HUDEP-2 (cell line): ENCODE measurements around the gene CXXC5.

ENCODE experiments used
- DNase-seq, 76 experiments: peaks; one replicate each; lab custom pipeline; 2025; ENCODE audit not compliant: unreplicated experiment in 76 of 76; lab: John Stamatoyannopoulos, UW

CXXC5 gene

GRCh38 chr5:139677736-139678613, 29.8 kb downstream of the CXXC5 start:
- DNase-seq, result no peak

GRCh38 chr5:139678751-139679750, 30.9 kb downstream of the CXXC5 start:
- peak in 34 of 76 experiments; percentile 6 to 63 (median 30) for DNase-seq

GRCh38 chr5:139680368-139681111, 32.4 kb downstream of the CXXC5 start:
- no peak for DNase-seq

- DNase-seq, result no peak
These were observed 32.9 kb downstream of the CXXC5 start for GRCh38 chr5:139681112-139681458.

- DNase-seq, result no peak
These were observed 33.3 kb downstream of the CXXC5 start for GRCh38 chr5:139681466-139681865.

GRCh38 chr5:139682016-139682975, 34.1 kb downstream of the CXXC5 start:
- no peak for DNase-seq

GRCh38 chr5:139683295-139684271, 35.4 kb downstream of the CXXC5 start:
- no peak for DNase-seq

GRCh38 chr5:139684350-139684880, 36.3 kb downstream of the CXXC5 start:
- DNase-seq, result no peak

- DNase-seq, result no peak
These were observed 37.0 kb downstream of the CXXC5 start for GRCh38 chr5:139684881-139685749.

- no peak for DNase-seq
These were observed 37.7 kb downstream of the CXXC5 start for GRCh38 chr5:139685886-139686285.

GRCh38 chr5:139686356-139686705, 38.2 kb downstream of the CXXC5 start:
- DNase-seq, result no peak

GRCh38 chr5:139686706-139687441, 38.7 kb downstream of the CXXC5 start:
- no peak for DNase-seq

GRCh38 chr5:139687656-139688055, 39.5 kb downstream of the CXXC5 start:
- no peak for DNase-seq

- no peak for DNase-seq
These were observed 40.0 kb downstream of the CXXC5 start for GRCh38 chr5:139688088-139688702.

GRCh38 chr5:139688751-139689372, 40.7 kb downstream of the CXXC5 start:
- DNase-seq, result no peak

- DNase-seq, result peak in 50 of 76 experiments; percentile 8 to 63 (median 32)
These were observed 41.5 kb downstream of the CXXC5 start for GRCh38 chr5:139689631-139690063.
